Fibroblast of lung (primary cell): ENCODE results near the gene ISL1. TPM values are rescaled to one million over a fixed set of nuclear protein-coding genes. Genes with fewer than 3 reads are reported as not detected.

ENCODE experiments used
- DNase-seq, 2 donors: peaks; one replicate each; pipeline versions ENCODE4 v3.0.0 to v3.0.0-alpha.2; 2010; ENCODE audit warnings: low read depth in 2 of 2
- H2AFZ ChIP-seq: 2 replicates; pipeline ENCODE4 v1.5.1; 2012; ENCODE audit warnings: low read length, control low read depth, inconsistent platforms
- H3K27ac ChIP-seq: 2 replicates; pipeline ENCODE4 v1.5.1; 2011; ENCODE audit warnings: low read length, control low read depth; ENCODE audit not compliant: insufficient read depth
- H3K27me3 ChIP-seq: 2 replicates; pipeline ENCODE4 v1.5.1; 2011; ENCODE audit warnings: mild to moderate bottlenecking, low read length; ENCODE audit not compliant: control insufficient read depth, insufficient read depth
- H3K36me3 ChIP-seq: 2 replicates; pipeline ENCODE4 v1.5.1; 2011; ENCODE audit warnings: low read length; ENCODE audit not compliant: control insufficient read depth, insufficient read depth
- H3K4me1 ChIP-seq: 2 replicates; pipeline ENCODE4 v1.5.1; 2011; ENCODE audit warnings: low read length; ENCODE audit not compliant: control insufficient read depth, insufficient read depth; ENCODE audit errors: extremely low read depth
- H3K4me2 ChIP-seq: 2 replicates; pipeline ENCODE4 v1.5.1; 2011; ENCODE audit warnings: low read length, control low read depth; ENCODE audit not compliant: insufficient read depth; ENCODE audit errors: extremely low read depth
- H3K4me3 ChIP-seq, 4 experiments: fragments of 200-600 bp in 1 of 4; sonication (generic) in 1 of 4; replicated peaks in 1 of 4; 2 replicates each; pipeline ENCODE4 v1.5.1; 2011 to 2016; ENCODE audit warnings: low read length in 4 of 4, low read depth in 3 of 4, mild to moderate bottlenecking in 3 of 4, control low read depth in 2 of 4, inconsistent platforms in 1 of 4, mixed read lengths in 1 of 4; ENCODE audit not compliant: insufficient read depth in 1 of 4; ENCODE audit errors: control extremely low read depth in 1 of 4
- H3K79me2 ChIP-seq: 2 replicates; pipeline ENCODE4 v1.5.1; 2012; ENCODE audit warnings: mild to moderate bottlenecking, low read length, inconsistent platforms; ENCODE audit not compliant: control insufficient read depth, insufficient read depth
- H3K9ac ChIP-seq: 2 replicates; pipeline ENCODE4 v1.5.1; 2011; ENCODE audit warnings: mild to moderate bottlenecking, low read length, control low read depth; ENCODE audit not compliant: insufficient read depth
- H3K9me3 ChIP-seq: 2 replicates; pipeline ENCODE4 v1.5.1; 2012; ENCODE audit warnings: low read depth, low read length; ENCODE audit not compliant: control insufficient read depth, insufficient read depth
- H4K20me1 ChIP-seq: 2 replicates; pipeline ENCODE4 v1.5.1; 2011; ENCODE audit warnings: low read length; ENCODE audit not compliant: control insufficient read depth, insufficient read depth; ENCODE audit errors: extremely low read depth
- CTCF ChIP-seq, 2 donors: IDR thresholded peaks in 1 of 2; conservative IDR thresholded peaks in 1 of 2; 1 replicate in 1 of 2; 2 replicates in 1 of 2; pipeline ENCODE4 v1.5.1; 2011 to 2012; ENCODE audit warnings: low read length in 2 of 2, control low read depth in 1 of 2, inconsistent platforms in 1 of 2, low read depth in 1 of 2, mild to moderate bottlenecking in 1 of 2
- EZH2 ChIP-seq: IDR thresholded peaks from 2 replicates; pipeline ENCODE4 v1.5.1; 2012; ENCODE audit warnings: low read length, control low read depth, mild to moderate bottlenecking; ENCODE audit errors: missing control alignments
- polyA plus RNA-seq, 2 donors: library from polyadenylated mRNA; depleted of rRNA in 1 of 2; stranded (reverse) in 1 of 2; unstranded in 1 of 2; fragments of >200 nt; gene quantifications; 2 replicates each; pipeline ENCODE4 v1.2.1, GENCODE V29; 2011 to 2012; ENCODE audit warnings: missing spikeins in 1 of 2
- total RNA-seq: library from RNA; depleted of rRNA; stranded (reverse); fragments of >200 nt; gene quantifications from 2 replicates; pipeline ENCODE4 v1.2.1, GENCODE V29; 2014

The ISL1 gene
- total and polyA plus RNA-seq, 2 donors (not counting 1 experiment from before 2014, with no cell fraction given), result 0.07 TPM; not detected in 1

- TF ChIP-seq EZH2, result no peak
- TF ChIP-seq CTCF (conservative IDR thresholded peaks at IDR 0.05 in 1 of 2, IDR thresholded peaks at IDR 0.05 in 1 of 2; ENCODE audit: low read depth in 1 of 2, low read length in 2 of 2), result no peak
- no peaks in the 10 kb centered on the region for H3K27me3 ChIP-seq
- no peaks in the 10 kb centered on the region for H3K36me3 ChIP-seq
- H3K4me1 ChIP-seq, result no peaks in the 10 kb centered on the region
- H3K27ac ChIP-seq, result no peak overlapping the region
- no peaks in the 10 kb centered on the region for H4K20me1 ChIP-seq
- H3K9ac ChIP-seq, result no peak overlapping the region
- DNase-seq, result no peak
- H3K9me3 ChIP-seq, result no peaks in the 10 kb centered on the region
- H2AFZ ChIP-seq, result no peak overlapping the region
- H3K4me2 ChIP-seq, result no peak overlapping the region
- H3K4me3 ChIP-seq, result no peak overlapping the region
- H3K79me2 ChIP-seq, result no peaks in the 10 kb centered on the region
Measured at GRCh38 chr5:51347157-51347556, 36.1 kb upstream of the ISL1 start.

GRCh38 chr5:51347704-51348103 is 35.5 kb upstream of the ISL1 start:
- DNase-seq, result no peak
- Histone ChIP-seq H3K9me3 (no peaks in the 10 kb centered on the region), H3K79me2 (no peaks in the 10 kb centered on the region), H3K4me3 (no peak overlapping the region), H3K4me2 (no peak overlapping the region), H3K27ac (no peak overlapping the region), H3K36me3 (no peaks in the 10 kb centered on the region), H4K20me1 (no peaks in the 10 kb centered on the region), H3K4me1 (no peaks in the 10 kb centered on the region), H3K27me3 (no peaks in the 10 kb centered on the region), H3K9ac (no peak overlapping the region), H2AFZ (no peak overlapping the region)
- TF ChIP-seq CTCF (conservative IDR thresholded peaks at IDR 0.05 in 1 of 2, IDR thresholded peaks at IDR 0.05 in 1 of 2; ENCODE audit: low read depth in 1 of 2, low read length in 2 of 2), result no peak
- TF ChIP-seq EZH2, result no peak

- Histone ChIP-seq H3K4me1 (no peaks in the 10 kb centered on the region), H3K36me3 (no peaks in the 10 kb centered on the region), H3K27ac (no peak overlapping the region), H4K20me1 (no peaks in the 10 kb centered on the region), H3K4me2 (no peak overlapping the region), H3K9me3 (no peaks in the 10 kb centered on the region), H2AFZ (no peak overlapping the region), H3K4me3 (no peak overlapping the region), H3K79me2 (no peaks in the 10 kb centered on the region), H3K9ac (no peak overlapping the region), H3K27me3 (no peaks in the 10 kb centered on the region)
- no peak for TF ChIP-seq EZH2
- TF ChIP-seq CTCF (conservative IDR thresholded peaks at IDR 0.05 in 1 of 2, IDR thresholded peaks at IDR 0.05 in 1 of 2; ENCODE audit: low read depth in 1 of 2, low read length in 2 of 2), result no peak
- DNase-seq, result no peak
Measured at GRCh38 chr5:51371052-51371451, 12.2 kb upstream of the ISL1 start.
